Tibial nerve (tissue), 4 donors: ENCODE results near the gene AOPEP. TPM values are rescaled to one million over a fixed set of nuclear protein-coding genes. Genes with fewer than 3 reads are reported as not detected.
A peak's percentile ranks its signal among the peaks of the same experiment; 100 is the strongest.

Experiments used
- DNase-seq, 2 donors: peaks; one replicate each; pipeline ENCODE4 v3.0.0-alpha.2; 2019; ENCODE audit warnings: low spot score in 2 of 2
- H3K27ac ChIP-seq, 4 donors: fragments of 200-600 bp; sonication (generic) in 3 of 4; one replicate each; pipeline ENCODE4 v1.5.1; 2017 to 2019; ENCODE audit warnings: mild to moderate bottlenecking in 1 of 4
- H3K27me3 ChIP-seq, 2 donors: fragments of 200-600 bp; sonication (generic) in 1 of 2; one replicate each; pipeline versions ENCODE4 v1.5.1 to v1.6.0; 2017 to 2019
- H3K36me3 ChIP-seq, 3 donors: fragments of 200-600 bp; sonication (generic); one replicate each; pipeline ENCODE4 v1.5.1; 2018 to 2019
- H3K4me1 ChIP-seq, 4 donors: fragments of 200-600 bp; sonication (generic) in 3 of 4; one replicate each; pipeline ENCODE4 v1.5.1; 2017 to 2019
- H3K4me3 ChIP-seq, 4 donors: fragments of 200-600 bp; sonication (generic) in 3 of 4; one replicate each; pipeline ENCODE4 v1.5.1; 2017 to 2019; ENCODE audit warnings: mild to moderate bottlenecking in 1 of 4, moderate library complexity in 1 of 4
- H3K9me3 ChIP-seq, 4 donors: fragments of 200-600 bp; sonication (generic) in 3 of 4; one replicate each; pipeline ENCODE4 v1.5.1; 2017 to 2019
- EP300 ChIP-seq, 2 donors: sonication (generic); formaldehyde crosslinking; IDR thresholded peaks; one replicate each; pipeline ENCODE4 v1.6.1; 2017; ENCODE audit warnings: antibody characterized with exemption in 2 of 2, mild to moderate bottlenecking in 1 of 2
- POLR2A ChIP-seq, 2 donors: fragments of 450-650 bp; IDR thresholded peaks; one replicate each; pipeline ENCODE4 v1.6.1; 2017; ENCODE audit warnings: antibody characterized with exemption in 2 of 2, mild to moderate bottlenecking in 2 of 2, moderate library complexity in 2 of 2
- WGBS, 2 donors: methylation state at CpG; one replicate each; pipeline ENCODE4 v1.1.5; 2018; 5-methylcytosine and 5-hydroxymethylcytosine counted together
- total RNA-seq, 4 donors: library from RNA; depleted of rRNA; stranded (reverse); fragments of >200 nt; gene quantifications; one replicate each; pipeline ENCODE4 v1.1.0, GENCODE V29; 2016
- TF ChIP-seq, protein P1 (sequence below), 5 experiments: fragments of 200-600 bp in 3 of 5; fragments of 450-650 bp in 2 of 5; sonication (generic) in 3 of 5; IDR thresholded peaks; one replicate each; pipeline ENCODE4 v1.5.1; 2016 to 2019; ENCODE audit warnings: antibody characterized with exemption in 5 of 5, mild to moderate bottlenecking in 3 of 5, moderate library complexity in 2 of 5

Gene AOPEP
- total RNA-seq, 4 donors from 2014 or later, result 236 to 323 (median 265) TPM

DNA sequence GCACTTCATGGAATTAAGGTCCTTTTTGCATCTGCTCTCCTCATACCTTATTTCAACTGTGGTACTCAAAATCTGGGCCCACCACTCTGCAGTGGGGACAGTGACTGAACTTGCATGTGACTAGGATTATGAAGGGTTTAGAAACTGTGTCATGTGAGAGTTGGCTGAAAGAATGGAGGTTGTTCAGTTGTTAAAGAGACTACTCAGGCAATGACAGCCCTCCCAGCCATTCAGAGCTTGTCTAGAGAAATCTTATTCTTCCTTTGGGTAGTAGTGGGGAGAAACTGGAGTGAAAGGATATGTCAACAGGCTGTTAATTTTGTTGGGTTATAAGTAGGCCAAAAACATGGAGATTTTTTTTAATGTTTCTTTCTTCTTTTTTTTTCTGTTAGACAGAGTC is 10.3 kb downstream of the AOPEP start:
- Histone ChIP-seq H3K27ac (no peak overlapping the region), H3K9me3 (no peaks in the 10 kb centered on the region), H3K36me3 (no peaks in the 10 kb centered on the region), H3K27me3 (no peaks in the 10 kb centered on the region), H3K4me1 (peaks cover 0 to 28% (median 0%) of the 10 kb centered on the region in 4 donors), H3K4me3 (no peak overlapping the region)
- DNase-seq, result no peak
- TF ChIP-seq POLR2A (IDR thresholded peaks at IDR 0.05), result no peak
- TF ChIP-seq, protein P1, sequence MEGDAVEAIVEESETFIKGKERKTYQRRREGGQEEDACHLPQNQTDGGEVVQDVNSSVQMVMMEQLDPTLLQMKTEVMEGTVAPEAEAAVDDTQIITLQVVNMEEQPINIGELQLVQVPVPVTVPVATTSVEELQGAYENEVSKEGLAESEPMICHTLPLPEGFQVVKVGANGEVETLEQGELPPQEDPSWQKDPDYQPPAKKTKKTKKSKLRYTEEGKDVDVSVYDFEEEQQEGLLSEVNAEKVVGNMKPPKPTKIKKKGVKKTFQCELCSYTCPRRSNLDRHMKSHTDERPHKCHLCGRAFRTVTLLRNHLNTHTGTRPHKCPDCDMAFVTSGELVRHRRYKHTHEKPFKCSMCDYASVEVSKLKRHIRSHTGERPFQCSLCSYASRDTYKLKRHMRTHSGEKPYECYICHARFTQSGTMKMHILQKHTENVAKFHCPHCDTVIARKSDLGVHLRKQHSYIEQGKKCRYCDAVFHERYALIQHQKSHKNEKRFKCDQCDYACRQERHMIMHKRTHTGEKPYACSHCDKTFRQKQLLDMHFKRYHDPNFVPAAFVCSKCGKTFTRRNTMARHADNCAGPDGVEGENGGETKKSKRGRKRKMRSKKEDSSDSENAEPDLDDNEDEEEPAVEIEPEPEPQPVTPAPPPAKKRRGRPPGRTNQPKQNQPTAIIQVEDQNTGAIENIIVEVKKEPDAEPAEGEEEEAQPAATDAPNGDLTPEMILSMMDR (IDR thresholded peaks at IDR 0.05), result no peak
- TF ChIP-seq EP300 (IDR thresholded peaks at IDR 0.05), result no peak

DNA sequence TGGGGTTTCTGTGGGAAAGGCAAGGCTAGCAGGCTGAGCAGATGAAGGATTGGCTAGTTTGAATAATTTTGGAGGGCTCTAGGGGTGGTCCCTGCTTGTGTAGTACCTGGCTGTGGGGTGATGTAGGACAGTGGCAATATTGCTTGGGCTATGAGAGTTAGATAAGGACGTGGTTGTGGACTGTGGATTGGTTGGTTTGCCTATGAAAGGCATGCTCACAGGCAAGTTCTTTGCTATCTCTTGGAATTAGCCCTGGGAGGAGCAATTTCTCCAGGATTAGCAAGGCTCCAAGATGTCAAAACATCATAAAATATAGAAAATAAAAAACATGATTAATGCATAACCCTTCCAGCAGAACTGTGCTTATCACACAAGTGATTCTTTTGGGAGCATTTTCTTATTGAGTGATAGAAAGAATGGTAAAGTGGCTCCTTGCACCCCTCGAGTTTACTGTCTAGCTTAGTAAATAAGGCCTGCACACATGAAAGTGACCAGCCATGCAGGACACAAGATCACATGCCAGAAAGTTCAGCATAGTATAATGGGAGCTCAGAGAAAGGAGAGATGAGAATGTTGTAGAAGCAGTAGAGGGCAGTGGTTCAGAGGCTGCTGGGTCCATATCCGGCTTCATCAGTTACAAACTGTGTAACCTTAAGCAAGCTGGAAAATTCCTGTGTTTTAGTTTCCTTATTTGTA is 13.8 kb downstream of the AOPEP start:
- Histone ChIP-seq H3K27ac (peak overlapping the region in 2 of 4 donors; percentile 28 to 43), H3K27me3 (no peaks in the 10 kb centered on the region), H3K4me1 (peaks cover 0 to 29% (median 0%) of the 10 kb centered on the region in 4 donors), H3K36me3 (no peaks in the 10 kb centered on the region), H3K9me3 (no peaks in the 10 kb centered on the region), H3K4me3 (no peak overlapping the region)
- WGBS, 2 donors, result 48 to 49% methylated on average over 3 of the region's 3 CpGs
- no peak for TF ChIP-seq EP300 (IDR thresholded peaks at IDR 0.05)
- TF ChIP-seq POLR2A (IDR thresholded peaks at IDR 0.05), result no peak
- DNase-seq, result no peak

DNA sequence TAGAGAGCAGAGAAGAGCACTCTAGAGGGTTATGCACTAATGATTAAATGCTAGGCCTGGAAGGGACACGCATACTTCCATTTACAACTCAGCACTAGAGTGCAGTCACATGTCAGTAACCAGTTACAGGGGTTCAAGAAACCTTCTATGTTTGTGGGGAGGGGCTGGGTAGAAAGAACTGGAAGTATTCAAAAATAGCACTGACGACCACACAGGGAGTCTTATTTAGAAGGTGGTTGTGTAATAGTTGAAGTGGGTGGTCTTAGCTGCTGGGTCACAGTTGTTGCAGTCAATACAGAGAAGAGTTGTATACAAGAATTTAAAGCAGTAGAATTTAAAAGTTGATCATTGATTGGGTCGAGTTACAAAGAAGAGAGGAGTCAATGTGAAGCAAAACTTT is 15.4 kb downstream of the AOPEP start:
- Histone ChIP-seq H3K27me3 (no peaks in the 10 kb centered on the region), H3K27ac (peak overlapping the region in 1 of 4 donors; percentile 62), H3K4me1 (peaks cover 0 to 36% (median 0%) of the 10 kb centered on the region in 4 donors), H3K4me3 (no peak overlapping the region), H3K9me3 (no peaks in the 10 kb centered on the region), H3K36me3 (no peaks in the 10 kb centered on the region)
- no peak for TF ChIP-seq POLR2A (IDR thresholded peaks at IDR 0.05)
- WGBS, 2 donors, result 26 to 35% methylated on average over 3 of the region's 3 CpGs
- no peak for DNase-seq

DNA sequence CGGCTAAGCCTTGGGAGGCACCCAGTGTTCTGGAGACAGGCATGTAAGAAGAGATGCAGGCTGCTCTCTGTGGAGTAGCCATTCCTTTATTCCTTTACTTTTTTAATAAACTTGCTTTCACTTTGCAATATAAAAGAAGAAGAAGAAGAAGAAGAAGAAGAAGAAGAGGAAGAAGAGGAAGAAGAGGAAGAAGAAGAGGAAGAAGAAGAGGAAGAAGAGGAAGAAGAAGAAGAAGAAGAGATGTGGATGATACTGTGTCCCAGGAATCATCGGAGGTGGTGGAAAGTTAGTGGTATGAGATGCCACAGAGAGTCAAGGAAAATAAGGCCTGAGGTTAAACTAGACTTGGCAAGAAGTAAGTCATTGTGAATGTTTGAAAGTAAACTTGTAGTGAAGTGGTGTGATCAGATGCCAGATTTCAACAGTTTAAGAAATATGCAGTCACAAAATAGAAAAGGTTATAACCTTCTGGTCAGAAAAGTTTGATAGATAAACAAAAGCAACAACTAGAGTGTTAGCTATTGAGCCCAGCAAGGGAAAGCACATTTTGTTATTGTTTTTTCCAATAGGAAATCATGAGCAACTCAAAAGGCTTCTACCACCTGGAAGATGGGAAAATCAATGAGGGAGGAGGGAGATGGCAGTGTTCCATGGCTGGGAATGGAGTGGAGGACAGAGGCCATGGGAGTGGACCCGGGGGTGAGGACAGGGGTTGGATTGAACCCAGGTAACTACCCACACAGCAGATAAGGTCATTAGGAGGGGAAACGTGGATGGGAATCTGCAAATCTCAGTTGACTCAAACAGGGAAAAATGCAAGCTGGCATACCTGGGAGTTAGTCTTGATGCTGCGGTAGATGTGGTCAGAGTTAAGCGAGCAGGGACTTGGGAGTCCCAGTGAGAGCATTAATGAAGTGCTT is 16.8 kb downstream of the AOPEP start:
- peak in 1 of 2 donors; percentile 41 for DNase-seq
- H3K9me3 ChIP-seq, result no peaks in the 10 kb centered on the region
- TF ChIP-seq EP300 (IDR thresholded peaks at IDR 0.05), result peak; percentile 28 to 76
- TF ChIP-seq, protein P1 (IDR thresholded peaks at IDR 0.05), result no peak

DNA sequence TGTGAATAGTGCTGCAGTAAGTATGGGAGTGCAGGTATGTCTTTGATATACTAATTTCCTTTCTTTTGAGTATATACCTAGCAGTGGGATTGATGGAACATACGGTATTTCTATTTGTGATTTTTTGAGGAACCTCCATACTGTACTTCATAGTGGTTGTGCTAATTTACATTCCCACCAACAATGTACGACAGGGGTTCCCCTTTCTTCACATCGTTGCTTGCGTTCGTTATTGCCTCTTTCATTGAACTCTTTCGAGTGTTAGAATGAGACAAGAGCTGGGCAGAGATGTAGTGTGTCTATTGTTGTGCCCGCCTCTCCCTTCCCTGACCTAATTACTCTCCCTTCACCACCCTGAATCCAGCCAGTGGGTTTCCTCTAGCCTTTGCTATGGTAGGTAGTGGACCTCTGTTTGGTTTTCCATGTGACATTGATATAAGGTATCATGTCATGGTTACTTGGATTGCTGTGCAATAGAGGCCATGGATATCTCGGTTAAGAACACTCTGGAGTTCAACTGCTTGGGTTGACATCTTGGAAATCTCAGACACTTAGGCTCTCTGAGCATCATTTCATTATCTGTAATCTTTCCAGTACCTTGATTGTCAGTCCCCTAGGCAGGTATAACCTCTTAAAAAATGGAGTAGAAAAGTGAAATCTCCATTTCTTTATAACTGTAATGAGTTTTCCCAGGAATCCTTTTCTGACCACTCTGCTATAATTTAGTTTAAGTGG is 19.5 kb downstream of the AOPEP start:
- Histone ChIP-seq H3K27ac (peak overlapping the region in 1 of 4 donors; percentile 1), H3K9me3 (peaks cover 0 to 22% (median 0%) of the 10 kb centered on the region in 4 donors), H3K4me1 (peaks cover 0 to 35% (median 0%) of the 10 kb centered on the region in 4 donors), H3K27me3 (no peaks in the 10 kb centered on the region), H3K36me3 (peaks cover 0 to 27% (median 0%) of the 10 kb centered on the region in 3 donors), H3K4me3 (no peak overlapping the region)
- no peak for TF ChIP-seq EP300 (IDR thresholded peaks at IDR 0.05)
- TF ChIP-seq, protein P1 (IDR thresholded peaks at IDR 0.05), result no peak
- TF ChIP-seq POLR2A (IDR thresholded peaks at IDR 0.05), result no peak
- no peak for DNase-seq
- 81 to 89% methylated on average over 8 of the region's 8 CpGs for WGBS, 2 donors

More for the DNA sequence above, 16.8 kb downstream of the AOPEP start:
- peak overlapping the region in 2 of 4 donors; percentile 60 to 62 for H3K27ac ChIP-seq
- H3K36me3 ChIP-seq, result peaks cover 0 to under 1% (median 0%) of the 10 kb centered on the region in 3 donors
- H3K27me3 ChIP-seq, result no peaks in the 10 kb centered on the region
- WGBS, 2 donors, result 68 to 72% methylated on average over 6 of the region's 6 CpGs
- peaks cover 0 to 42% (median 0%) of the 10 kb centered on the region in 4 donors for H3K4me1 ChIP-seq
- no peak overlapping the region for H3K4me3 ChIP-seq
